Activated naive CD4-positive, alpha-beta T cell treated with Interleukin-2 at 50 U/mL for 16 hours (primary cell): ENCODE results near the gene PSMC3IP.
"Not testable (repeated sequence)": the region's sequence is repeated elsewhere in the genome, so short reads cannot be mapped to it uniquely, and the experiment has no call there.

Experiments used
- DNase-seq: peaks from one replicate; pipeline ENCODE4 v3.0.0-alpha.2; 2020

The PSMC3IP gene, protein sequence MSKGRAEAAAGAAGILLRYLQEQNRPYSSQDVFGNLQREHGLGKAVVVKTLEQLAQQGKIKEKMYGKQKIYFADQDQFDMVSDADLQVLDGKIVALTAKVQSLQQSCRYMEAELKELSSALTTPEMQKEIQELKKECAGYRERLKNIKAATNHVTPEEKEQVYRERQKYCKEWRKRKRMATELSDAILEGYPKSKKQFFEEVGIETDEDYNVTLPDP

GRCh38 chr17:42577532-42578281 is at the start of gene PSMC3IP:
PSMC3IP (minus strand) TSS chr17:42577729; CDS start chr17:42577686, 43 bp downstream.
- DNase-seq = peak; percentile 95

- DNase-seq = no peak
Measured at GRCh38 chr17:42623732-42624596, 46.4 kb upstream of the PSMC3IP start.

DNA sequence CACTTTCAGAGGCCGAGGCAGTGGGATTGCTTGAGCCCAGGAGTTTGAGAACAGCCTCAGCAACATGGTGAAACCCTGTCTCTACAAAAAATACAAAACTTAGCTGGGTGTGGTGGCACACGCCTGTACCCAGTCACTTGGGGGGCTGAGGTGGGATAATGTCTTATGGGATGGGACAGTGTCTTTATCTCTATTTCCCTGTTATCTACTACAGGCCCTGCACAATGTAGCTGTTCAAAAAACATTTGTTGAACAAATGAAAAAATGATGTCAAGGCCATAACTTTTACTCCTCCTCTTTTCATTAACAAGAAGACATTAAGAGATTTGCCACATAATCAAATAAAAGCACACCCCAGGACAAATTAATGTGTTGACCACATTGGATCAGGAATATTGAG is 45.7 kb upstream of the PSMC3IP start:
- DNase-seq = no peak

GRCh38 chr17:42621987-42622386 is 44.5 kb upstream of the PSMC3IP start:
- DNase-seq = not testable (repeated sequence)

DNA sequence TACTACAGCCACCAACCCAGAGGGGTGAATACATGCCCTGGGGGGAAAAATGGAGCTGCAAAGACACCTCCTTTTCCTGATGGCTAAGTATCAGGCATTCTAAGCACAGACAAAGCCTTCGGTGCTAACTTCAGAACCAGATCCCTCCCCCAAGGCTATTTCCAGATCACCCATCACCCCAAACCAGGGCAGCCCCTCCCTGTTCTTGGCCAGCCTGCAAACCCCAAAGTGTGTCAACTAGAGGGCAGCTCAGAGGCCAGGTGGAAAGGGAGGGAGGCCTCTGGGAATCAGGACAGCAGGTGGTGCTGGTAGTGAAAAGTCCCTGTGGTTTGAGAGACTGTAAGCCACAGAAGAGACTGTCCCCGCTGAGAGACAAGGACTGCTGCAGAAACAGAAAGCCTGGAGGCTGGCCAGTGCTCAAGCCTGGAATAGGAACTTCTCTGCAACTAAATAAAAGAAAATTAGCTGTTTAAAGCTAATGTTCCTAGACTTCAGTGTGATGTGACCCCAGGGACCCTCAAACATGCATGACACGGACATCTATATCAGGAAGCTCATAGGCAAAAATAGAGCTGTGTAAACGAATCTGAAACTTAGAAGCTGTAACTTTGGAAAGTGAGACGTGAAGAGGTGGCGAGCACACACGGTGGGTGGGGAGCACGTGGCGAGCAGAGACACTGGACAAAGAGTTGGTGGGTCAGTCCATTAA is 41.1 kb upstream of the PSMC3IP start:
- DNase-seq = no peak

- DNase-seq = no peak
Measured at GRCh38 chr17:42617956-42618431, 40.5 kb upstream of the PSMC3IP start.

DNA sequence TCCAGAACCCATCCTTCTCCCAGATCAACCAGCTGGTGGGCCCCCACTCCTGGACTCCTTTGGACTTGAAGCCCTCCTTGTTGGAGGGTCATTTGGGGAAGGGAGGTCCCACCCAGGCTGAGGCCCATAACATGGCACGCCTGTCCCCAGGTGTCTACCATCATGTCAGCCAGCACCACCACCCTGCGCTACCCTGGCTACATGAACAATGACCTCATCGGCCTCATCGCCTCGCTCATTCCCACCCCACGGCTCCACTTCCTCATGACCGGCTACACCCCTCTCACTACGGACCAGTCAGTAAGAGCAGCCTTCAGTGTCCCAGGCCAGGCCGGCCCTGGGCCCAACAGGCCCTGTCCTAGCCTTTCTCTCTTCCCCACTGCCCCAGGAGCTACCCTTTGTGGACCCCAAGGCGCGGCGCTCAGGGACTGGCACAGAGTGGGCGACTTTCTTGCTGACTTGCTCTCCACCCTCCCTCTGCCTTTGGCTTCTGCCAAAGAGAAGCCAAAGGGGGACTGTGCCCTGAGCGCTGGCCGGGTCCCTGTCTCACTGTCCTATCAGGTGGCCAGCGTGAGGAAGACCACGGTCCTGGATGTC is 36.3 kb upstream of the PSMC3IP start:
- DNase-seq = no peak

DNA sequence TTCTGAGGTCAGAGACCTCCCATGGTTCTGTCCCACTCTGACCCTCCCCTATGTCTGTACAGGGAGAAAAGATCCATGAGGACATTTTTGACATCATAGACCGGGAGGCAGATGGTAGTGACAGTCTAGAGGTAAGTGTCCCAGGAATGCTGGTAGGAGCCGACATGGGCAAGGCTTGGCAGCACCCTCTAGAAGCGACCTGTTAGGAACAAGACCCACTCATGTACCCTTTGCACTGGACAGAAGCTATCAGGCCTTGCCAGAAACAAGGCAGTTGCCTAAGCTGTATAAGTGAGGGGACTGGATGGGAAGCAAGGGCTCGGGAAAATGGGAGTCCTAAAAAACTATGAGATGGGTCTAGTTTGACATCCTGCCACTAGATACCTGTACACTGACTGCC is 34.5 kb upstream of the PSMC3IP start:
- no peak for DNase-seq

DNA sequence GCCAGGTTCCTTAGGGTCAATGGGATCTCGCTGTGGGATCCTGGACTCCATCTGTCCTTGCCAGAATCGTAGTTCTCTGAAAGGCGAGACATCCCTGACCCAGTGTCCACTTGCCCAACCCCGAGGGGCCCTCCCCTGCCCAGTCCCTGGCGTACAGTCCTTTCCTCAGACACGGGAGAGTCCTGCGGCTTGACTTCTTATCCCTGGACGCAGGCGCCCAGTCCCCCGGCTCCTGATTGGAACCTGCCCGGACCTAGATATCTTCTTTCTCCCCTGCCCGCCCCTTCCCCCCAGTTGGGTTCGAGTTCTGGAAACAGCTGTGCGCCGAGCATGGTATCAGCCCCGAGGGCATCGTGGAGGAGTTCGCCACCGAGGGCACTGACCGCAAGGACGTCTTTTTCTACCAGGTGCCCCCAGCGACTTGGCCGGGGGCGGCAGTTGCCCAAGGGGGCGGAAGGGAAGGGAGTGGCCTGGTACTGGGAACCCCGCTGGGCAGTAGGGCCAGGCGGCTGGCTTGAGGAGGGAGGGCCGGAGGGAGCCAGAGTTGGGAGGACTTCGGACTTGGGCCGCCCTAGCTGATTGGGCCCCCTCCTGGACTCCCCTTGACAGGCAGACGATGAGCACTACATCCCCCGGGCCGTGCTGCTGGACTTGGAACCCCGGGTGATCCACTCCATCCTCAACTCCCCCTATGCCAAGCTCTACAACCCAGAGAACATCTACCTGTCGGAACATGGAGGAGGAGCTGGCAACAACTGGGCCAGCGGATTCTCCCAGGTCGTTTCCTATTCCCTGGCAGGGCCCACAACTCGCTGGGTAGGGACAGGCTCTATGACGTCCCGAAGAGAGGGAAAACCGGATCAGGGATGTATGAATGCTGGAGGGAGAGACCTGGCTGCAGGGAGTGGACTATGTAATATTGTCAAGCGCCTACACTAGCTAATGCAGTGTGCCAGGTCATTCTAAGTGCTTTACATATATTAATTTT is 32.6 kb upstream of the PSMC3IP start:
- peak; percentile 12 for DNase-seq

GRCh38 chr17:42609182-42609813 is 31.8 kb upstream of the PSMC3IP start, which contains the start of the genes RETREG3 and TUBG1:
RETREG3 (minus strand) TSS chr17:42609374; CDS start chr17:42609324, 50 bp downstream.
TUBG1 (plus strand) TSS chr17:42609683; CDS start chr17:42609738, 55 bp downstream.
- DNase-seq = peak; percentile 99

DNA sequence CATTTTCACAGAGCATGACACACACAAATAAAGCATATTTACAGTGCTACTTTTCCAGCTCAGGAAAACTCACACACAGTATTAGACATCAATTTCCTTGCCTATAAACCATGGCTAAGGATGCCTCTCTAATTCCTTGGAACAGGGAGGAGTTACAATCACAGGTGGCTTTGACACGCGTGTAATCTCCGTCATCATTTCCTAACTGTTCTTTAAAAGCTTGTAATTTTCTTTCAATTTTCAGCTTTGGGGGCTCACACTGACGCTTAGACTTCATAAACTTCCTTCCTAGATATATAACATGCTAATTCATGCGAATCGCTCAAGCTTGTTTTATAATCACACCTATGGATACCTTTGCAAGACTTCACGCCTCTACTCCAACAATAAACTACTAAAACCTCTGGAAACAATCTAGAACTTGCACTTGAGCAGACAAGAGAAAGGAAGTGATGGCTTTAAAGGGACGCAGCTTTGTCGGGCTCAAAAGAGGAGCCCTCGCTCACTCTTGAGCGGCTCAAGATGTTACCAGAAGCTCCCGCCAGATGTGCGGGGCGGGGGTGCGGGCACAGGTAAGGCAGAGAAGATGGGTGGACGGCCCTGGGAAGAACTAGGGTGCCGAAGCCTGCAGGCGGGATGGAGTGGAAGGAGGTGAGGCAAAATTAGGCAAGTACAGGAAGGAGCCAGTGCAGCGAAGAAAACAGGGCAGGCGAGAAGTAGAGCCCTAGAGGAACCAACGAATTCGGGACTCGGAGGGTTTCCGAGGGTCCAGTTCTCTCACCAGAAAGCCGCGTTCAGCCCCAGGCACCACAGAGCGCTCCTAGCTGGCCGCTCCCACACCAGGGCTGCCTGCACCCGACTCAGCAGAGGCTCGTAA is 31.0 kb upstream of the PSMC3IP start:
- DNase-seq = no peak

DNA sequence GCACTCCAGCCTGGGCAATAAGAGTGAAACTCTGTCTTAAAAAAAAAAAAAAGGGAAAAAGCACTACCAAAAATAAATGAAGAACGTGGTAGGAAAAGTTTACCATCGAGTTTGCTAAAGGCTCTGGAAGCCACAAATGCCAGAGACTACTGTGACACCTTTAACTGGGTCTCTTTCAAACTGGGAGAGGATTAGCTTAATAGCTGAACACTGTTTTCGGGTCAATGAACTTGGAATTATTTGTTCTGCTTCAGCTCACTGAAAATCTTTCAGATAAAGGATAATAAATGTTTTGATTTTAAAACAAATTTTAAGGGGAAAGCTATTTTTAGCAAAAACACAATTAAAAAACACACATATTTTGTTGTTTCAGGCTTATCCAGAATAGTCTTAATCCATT is 30.2 kb upstream of the PSMC3IP start:
- DNase-seq = no peak

DNA sequence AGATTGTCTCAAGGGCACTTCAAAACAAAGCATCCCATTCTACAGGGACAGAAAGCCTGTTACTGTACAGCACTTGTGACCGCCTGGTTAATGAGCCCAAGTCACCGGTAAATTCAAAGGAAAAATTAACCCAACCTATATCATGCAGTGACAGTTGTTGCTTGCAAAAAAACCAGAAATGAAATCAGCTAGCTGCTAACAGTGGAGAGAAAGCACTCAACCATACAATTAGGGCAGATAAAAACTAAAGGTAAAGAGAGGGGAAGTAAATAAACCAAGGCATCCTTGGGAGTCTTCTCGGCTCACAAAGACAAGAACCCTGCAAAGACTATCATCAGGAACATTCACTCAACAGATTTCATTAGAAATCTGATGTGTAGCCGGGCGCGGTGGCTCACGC is 25.8 kb upstream of the PSMC3IP start:
- DNase-seq = no peak

DNA sequence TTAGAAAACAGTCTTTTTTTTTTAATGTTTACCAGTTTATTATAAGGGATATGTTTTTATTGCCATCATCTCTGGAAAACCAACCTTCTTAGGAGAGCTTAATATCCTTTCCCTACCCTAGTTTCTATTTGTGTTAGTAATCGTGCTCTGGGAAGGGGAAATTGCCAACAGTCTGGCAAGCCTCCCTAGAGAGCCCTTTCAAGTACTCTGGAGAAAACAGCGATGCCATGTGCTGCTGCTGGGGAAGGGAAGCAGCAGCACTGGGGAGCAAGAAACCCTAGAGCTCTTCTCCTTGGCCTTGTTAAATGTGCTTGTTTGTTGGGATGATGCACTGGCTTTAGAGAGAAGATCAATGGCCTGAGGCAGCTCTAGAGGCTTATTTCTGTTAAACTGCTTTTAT is 21.4 kb upstream of the PSMC3IP start:
- DNase-seq = no peak

DNA sequence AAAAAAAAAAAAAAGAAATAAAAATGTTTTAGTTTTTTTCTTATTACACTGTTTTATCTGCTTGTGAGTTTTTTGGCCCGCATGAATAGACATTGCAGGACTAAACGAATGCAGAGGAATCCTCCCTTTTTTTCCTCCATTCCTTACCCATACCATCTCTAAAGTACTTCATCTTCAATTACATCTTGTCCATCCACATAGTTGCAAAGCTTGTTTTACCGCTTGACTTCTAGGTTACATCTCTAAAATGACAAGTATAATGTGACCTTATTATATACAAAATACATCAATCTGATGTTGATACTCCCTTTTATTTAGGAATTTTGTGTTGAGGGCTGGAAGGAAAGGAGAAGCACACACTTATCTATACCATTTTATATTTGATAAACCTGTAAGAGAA is 18.9 kb upstream of the PSMC3IP start:
- no peak for DNase-seq

GRCh38 chr17:42591411-42591810 is 13.9 kb upstream of the PSMC3IP start:
- DNase-seq = no peak

GRCh38 chr17:42590886-42591285 is 13.4 kb upstream of the PSMC3IP start:
- DNase-seq = no peak

GRCh38 chr17:42586514-42587230 is 9.1 kb upstream of the PSMC3IP start:
- no peak for DNase-seq

DNA sequence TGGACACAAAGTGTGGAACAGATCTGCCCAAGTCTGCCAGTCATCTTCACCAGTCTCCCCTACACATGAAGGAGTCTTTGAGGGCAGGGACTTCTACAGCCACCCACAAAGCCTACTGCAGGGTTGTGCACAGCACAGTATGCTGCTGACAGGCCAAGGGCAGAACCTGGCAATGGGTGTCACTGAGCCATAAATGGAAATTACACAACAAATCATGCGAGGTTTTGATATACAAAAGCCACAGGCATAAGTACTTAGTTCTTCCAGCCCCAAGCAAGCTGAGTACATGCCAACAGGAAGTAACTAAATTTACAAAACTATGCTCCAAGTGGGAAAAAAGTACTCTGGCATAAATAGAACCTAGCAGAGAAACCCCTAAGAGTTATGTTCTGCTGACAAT is 7.8 kb upstream of the PSMC3IP start:
- DNase-seq = no peak
